ENCODE measurements around the gene CRADD.
"Not testable (repeated sequence)": the region's sequence is repeated elsewhere in the genome, so short reads cannot be mapped to it uniquely, and the experiment has no call there.

CRADD gene

DNA sequence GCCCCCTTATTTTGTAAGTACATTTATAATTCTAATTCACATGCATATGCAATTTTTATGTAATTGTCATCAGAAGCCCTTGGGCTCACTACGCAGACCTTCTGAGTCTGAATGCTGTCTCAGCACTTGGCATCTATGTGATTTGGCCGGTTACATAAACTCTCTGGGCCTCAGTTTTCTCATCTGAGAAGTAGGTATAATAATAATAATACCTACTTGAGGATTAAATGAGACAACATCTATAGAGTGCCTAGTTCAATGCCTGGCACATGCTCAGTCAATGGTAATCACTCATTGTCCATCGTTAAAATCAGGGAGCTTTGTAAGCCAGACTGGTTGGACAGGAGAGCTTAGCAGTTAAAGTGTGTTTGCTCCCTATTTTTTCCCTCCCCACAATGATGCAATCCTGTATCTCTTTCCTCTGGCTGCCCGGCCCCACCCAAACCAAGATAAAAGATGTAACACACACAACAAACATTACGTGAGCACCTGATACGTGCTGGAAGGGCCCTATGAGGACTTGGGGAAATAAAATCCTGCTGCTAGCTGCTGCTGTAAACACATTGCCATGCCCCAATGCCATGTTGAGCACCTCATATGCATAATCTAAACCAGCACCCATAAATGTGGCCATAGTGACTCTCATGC lies 235.0 kb downstream of the CRADD start:
- DNase-seq, result no peak

DNA sequence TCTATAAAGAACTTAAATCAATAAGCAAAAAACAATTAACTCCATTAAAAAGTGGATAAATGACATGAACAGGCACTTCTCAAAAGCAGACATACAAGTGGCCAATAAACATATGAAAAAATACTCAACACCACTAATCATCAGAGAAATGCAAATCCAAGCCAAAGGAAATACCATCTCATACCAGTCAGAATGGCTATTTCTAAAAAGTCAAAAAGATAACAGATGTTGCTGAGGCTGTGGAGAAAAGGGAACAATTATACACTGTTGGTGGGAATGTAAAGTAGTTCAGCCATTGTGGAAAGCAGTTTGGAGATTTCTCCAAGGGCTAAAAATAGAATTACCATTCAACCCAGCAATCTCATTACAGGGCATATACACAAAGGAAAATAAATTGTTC lies 236.7 kb downstream of the CRADD start:
- no peak for DNase-seq

DNA sequence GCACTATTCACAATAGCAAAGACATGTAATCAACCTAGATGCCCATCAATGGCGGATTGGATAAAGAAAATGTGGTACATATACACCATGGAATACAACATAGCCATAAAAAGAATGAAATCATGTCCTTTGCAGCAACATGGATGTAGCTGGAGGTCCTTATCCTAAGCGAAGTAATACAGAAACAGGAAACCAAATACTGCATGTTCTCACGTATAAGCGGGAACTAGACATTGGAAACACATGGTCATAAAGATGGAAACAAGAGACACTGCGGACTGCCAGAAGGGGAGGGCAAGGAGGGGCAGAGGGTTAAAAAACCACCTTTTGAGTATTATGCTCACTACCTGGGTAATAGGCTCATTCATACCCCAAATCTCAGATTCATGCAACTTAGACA lies 237.1 kb downstream of the CRADD start:
- no peak for DNase-seq

DNA sequence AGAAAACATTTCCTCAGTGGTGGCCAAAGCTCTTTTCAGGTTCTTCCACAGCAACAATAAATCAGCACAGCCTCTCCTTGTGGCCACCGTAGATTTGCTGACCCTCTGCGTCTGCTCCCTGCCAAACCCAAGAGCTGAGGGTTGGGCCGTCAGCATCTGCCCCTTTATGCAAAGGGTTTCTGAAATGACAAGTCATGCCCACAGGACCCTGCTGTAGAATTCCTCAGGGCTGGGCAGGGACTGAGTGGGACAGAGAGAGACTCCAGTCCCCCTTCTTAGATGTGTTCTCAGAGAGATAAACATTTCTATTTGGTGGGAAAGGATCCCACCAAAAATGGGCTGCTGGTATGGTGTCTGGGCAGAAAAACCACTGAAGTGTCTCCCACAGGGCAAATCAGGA lies 238.2 kb downstream of the CRADD start:
- no peak for DNase-seq

DNA sequence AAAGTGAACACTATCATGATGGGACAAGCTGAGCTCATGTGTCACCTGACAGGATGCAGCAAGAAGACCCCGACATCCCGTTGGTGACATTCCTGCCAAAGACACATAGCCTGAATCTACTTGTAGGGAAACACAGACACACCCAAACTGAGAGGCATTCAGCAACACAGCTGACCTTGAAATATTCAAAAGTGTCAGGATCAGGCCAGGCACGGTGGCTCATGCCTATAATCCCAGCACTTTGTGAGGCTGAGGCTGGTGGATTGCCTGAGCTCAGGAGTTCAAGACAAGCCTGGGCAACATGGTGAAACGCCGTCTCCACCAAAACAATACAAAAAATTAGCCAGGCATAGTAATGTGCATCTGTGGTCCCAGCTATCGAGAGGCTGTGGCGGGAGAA lies 239.2 kb downstream of the CRADD start:
- DNase-seq, result no peak

DNA sequence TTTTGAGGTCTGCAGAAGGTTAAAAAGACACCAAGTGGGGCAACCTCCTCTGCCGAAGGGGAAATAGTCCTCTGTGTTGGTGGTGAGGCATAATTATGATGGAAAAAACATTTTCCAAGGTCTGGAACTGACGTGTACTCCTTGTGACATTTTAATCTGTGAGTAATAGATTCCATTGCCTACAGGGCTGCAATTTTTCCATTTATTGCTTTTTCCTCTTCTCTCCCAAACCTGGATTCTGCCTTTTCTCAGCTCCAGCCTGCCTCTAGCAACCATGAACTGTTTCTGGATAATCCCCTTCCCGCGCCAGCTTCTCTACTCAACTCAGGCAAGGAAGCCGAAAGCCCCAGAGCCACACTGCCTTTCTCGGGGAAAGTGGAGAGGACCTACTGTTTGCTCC lies 241.1 kb downstream of the CRADD start:
- DNase-seq, result no peak

DNA sequence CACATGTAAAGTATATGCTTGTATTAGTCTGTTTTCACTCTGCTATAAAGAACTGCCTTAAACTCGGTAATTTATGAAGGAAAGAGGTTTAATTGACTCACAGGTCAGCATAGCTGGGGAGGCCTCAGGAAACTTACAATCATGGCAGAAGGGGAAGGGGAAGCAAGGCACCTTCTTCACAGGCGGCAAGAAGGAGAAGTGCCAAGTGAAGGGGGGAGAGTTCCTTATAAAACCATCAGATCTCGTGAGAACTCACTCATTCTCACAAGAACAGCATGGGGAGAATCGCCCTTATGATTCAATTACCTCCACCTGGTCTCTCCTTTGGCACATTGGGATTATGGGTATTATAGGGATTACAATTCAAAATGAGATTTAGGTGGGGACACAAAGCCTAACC lies 241.7 kb downstream of the CRADD start:
- no peak for DNase-seq

DNA sequence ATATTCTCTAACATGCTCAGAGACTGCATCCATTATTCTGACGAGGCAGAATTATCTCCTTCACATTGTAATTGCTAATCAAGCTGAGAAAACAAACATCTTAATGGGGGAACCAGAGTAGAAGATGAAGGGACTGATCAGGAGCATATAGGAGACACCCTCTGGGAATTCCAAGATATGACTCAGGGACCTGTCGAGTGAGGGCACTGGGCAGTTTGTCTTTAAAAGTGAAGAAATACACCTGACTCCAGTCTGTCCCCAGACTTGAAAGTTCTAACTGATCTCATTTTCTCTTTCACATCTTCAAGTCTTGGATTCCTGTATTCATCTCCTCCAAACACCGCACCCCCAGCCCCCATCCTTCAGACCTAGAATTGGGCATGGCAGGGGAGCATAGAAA lies 244.3 kb downstream of the CRADD start:
- DNase-seq, result no peak

DNA sequence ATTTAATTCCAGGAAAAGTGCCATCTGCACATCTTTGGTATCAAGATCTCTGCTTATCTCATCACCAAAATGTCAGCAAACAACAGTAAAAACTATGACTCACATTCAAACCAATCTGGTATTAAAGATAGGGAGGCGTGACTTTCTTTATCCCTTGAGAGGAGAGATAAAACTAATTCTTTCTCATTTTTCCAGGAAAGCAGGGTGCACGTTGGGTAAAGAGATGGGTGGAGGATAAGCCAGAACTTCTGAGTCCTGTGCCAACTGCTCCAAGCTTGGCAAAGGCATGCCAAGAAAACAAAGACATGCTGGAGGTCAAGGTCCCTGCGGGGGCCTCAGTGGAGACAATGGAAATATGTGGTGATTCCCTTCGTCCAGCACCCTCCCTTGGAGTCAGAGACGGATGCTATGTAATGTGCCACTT lies 245.4 kb downstream of the CRADD start:
- no peak for DNase-seq

DNA sequence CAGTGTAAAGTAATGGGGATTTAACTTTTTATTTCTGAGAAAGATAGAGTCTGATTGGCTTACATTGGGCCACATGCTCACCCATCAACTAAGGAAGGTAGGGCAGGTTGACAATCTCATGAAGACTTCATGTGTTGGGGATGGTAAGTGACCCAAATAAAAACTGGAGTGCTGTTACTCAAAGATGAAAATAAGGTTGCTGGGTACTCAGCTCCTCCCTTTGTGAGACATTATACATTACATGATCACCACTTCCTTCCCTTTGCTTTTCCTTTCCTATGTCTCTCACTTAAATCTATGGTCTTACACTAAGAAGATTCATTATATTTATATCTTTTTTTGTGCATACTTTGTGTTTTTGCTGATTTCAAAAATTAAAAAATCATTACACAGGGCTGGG lies 247.2 kb downstream of the CRADD start:
- DNase-seq, result no peak

DNA sequence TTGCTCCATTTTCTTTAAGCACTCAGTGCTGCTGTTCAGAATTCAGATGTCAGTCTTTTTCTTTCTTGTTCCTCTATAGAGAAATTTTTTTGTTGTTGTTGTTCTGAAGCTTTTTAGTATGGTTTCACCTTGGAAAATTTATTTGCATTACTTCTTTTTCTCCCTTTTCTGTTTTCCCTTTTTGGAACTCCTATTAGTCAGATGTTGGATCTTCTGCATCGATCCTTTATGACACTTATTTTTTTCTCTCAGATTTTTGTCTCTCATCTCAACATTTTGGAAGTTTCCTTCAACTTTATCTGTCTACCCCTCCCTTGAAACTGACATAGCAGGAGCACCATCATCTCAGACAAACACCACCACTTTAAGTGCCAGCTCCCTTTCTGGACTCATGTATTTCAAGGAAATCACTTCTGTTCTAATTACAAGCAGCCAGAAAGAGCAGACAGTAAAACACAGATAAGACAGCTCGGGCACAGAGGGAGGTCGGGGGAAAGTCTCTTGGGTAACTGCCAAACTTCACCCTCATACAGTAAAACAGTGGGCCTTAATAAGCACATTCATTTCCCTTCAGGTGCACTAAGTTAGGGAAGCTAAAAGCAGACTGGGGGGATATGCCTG lies 248.5 kb downstream of the CRADD start:
- DNase-seq, result no peak

DNA sequence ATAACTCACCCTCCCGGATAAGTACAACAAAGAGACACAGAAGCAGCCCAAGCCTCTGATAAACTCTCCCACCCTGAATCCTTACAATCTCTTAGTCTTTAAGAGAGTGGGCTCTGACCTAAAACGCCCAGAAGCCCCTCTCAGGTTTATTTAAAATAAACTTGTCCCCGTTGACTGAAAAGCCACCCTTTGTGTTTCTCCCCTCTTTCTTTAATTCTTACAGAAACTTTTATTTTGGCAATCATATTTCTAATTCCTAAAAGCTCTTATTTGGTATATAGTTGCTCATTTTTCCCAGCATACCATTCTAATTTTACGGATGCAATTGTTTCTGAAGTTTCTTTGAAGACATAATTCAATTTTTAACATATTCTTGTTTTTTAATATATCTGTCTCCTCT lies 249.1 kb downstream of the CRADD start:
- DNase-seq, result no peak

DNA sequence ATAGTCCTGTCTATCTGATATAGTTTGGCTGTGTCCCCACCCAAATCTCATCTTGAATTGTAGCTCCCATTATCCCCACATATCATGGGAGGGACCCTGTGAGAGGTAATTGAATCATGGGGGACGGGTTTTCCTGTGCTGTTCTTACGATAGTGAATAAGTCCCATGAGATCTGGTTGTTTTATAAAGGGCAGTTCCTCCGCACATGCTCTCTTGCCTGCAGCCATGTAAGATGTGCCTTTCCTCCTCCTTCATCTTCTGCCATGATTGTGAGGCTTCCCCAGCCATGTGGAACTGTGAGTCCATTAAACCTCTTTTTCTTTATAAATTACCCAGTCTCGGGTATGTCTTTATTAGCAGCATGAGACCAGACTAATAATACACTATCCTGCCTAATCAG lies 251.9 kb downstream of the CRADD start:
- not testable (repeated sequence) for DNase-seq

DNA sequence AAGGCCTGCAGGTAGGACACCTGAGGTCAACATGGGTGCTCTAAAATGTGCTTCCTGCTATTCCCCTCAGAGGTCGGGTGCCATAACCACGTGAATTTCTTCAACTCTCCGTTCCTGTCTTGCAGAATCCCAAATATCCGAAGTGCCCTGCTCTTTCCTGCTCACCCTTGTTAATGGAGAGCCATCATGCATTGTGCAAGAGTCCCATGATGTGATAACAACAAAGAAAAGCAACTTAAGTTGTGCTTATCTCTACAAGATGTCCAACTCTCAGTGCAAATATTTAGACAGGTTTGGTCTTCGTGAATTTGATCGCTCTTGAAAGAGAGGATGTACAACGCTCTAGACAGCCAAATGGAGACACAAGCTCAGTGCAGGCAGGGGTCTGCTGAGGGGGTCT lies 260.6 kb downstream of the CRADD start:
- DNase-seq, result no peak

DNA sequence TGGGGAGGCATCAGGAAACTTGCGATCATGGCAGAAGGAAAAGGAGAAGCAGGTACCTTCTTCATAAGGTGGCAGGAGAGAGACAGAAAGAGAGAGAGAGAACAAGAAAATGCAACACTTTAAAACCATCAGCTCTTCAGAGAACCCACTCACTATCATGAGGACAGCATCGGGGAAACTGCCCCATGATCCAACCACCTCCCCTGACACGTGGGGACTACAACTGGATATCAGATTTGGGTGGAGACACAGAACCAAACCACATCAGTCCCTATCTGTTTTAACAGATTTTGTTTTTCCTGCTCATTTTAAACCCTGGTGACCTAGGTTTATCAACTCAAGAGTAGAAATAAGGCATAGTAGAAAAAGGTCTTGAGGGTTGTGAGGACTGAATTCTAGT lies 261.1 kb downstream of the CRADD start:
- DNase-seq, result no peak

DNA sequence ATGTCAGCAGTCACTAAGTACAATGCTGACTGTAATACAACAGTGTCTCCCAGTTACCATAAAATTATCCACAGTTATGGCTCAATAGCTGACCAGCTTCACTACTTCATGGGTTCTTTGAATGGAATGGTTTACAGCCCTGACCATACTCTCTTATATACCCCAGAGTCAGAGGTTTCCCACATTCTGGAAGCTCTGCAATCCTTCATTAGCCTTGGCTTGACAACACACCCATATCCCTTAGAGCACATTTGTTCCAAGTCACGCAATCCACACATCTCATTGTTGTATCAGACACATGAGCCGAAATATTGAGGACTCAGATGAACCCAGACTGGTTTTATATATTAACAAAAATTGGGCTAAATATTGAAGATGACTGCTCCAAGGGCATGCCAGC lies 261.8 kb downstream of the CRADD start:
- DNase-seq, result no peak

DNA sequence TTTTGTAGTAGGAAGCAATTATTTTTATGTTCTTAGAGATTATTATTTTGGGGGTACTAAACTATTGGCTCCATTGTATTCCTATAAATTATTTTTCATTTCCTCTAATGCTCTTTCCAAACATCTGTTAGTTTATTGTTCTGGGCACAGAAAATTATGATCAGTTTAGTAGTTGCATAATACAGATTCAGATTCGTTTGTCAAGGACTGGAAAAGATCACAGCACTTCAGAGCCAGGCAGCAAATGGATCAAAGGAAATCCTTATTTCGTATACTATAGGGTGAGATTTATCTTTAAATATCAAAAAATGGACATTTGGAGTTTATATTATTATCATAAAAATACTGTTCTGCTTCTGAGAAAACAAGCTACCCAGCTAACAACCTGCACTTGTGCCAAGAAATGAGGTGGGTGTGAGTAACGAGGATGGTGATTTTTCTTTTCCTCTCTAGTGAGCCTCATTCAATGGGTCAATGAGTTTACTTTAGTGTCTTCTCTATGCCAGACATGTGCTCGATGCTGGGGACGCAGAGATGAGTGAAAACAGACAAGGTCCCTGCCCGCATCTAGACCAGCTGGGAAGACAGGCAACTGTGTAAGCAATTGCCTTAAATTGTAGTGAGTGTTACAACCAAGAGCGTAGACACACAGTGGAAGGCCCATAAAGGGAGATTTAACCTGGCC lies 262.6 kb downstream of the CRADD start:
- no peak for DNase-seq

DNA sequence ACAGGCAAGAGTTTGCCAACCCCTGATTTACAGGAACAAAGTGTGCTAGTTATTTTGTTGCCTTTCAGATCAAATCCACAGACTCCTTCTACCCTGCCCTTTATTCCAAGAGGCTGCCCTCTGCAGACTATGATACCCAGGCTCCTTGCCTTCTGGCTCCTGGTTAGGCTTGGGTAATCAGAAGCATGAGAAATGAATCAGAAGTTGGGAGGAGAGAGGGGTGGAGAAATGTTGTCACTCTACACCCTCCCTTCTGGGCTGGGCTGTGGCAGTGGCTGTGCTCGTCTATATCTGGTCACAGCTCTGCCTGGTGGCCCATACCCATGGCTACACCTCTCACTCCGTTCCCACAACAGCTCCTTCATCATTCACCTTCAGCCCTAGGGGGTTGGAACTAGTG lies 266.6 kb downstream of the CRADD start:
- DNase-seq, result no peak

DNA sequence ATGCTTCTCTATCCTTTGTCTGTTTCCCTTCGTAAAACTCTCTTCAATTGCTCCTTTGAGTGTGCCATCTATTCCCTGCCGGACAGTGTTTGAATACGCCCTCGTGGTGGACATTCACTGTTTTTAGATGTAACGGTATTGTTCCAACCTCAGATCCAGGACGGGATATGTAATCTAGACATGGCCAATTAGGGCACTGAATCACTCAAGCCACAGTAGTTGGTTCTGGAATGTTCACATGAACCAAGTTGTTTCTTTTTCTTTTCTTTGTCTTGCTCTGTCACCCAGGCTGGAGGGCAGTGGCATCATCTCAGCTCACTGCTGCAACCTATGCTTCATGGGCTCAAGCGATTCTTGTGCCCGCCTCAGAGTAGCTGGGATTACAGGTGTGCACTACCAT lies 267.0 kb downstream of the CRADD start:
- no peak for DNase-seq

Data from activated CD4-positive, alpha-beta T cell treated with anti-CD3 and anti-CD28 coated beads, Interleukin-2, amount 50 U/mL, for 16 hours (primary cell).